Measurements from ENCODE around the gene TNPO3.

The TNPO3 gene

GRCh38 chr7:128937271-128937646, 117.7 kb downstream of the TNPO3 start:
- no peak for FAIRE-seq

GRCh38 chr7:128936798-128937197, 118.1 kb downstream of the TNPO3 start:
- FAIRE-seq, result no peak

GRCh38 chr7:128935342-128935730, 119.6 kb downstream of the TNPO3 start:
- FAIRE-seq, result no peak

GRCh38 chr7:128934361-128935341, 120.3 kb downstream of the TNPO3 start:
- FAIRE-seq, result no peak

- no peak for FAIRE-seq
These were observed 121.6 kb downstream of the TNPO3 start for GRCh38 chr7:128933180-128933891.

GRCh38 chr7:128932862-128933179, 122.1 kb downstream of the TNPO3 start:
- FAIRE-seq, result no peak

GRCh38 chr7:128931965-128932861, 122.7 kb downstream of the TNPO3 start:
- no peak for FAIRE-seq

GRCh38 chr7:128931190-128931798, 123.6 kb downstream of the TNPO3 start:
- FAIRE-seq, result no peak

- no peak for FAIRE-seq
These were observed 125.8 kb downstream of the TNPO3 start for GRCh38 chr7:128928882-128929788.

- no peak for FAIRE-seq
These were observed 126.6 kb downstream of the TNPO3 start for GRCh38 chr7:128928159-128928813.

- no peak for FAIRE-seq
These were observed 130.0 kb downstream of the TNPO3 start for GRCh38 chr7:128924707-128925588.

GRCh38 chr7:128923411-128923800, 131.5 kb downstream of the TNPO3 start:
- no peak for FAIRE-seq

GRCh38 chr7:128922496-128923410, 132.2 kb downstream of the TNPO3 start:
- no peak for FAIRE-seq

- FAIRE-seq, result no peak
These were observed 133.0 kb downstream of the TNPO3 start for GRCh38 chr7:128921866-128922440.

GRCh38 chr7:128920913-128921582, 133.9 kb downstream of the TNPO3 start:
- no peak for FAIRE-seq

GRCh38 chr7:128919881-128920799, 134.8 kb downstream of the TNPO3 start:
- no peak for FAIRE-seq

GRCh38 chr7:128919241-128919640, 135.7 kb downstream of the TNPO3 start:
- FAIRE-seq, result no peak
